Skeletal muscle tissue (tissue), 4 donors: ENCODE measurements around the gene PTPRN2. TPM values are rescaled to one million over a fixed set of nuclear protein-coding genes. Genes with fewer than 3 reads are reported as not detected.
"Not testable (repeated sequence)": the region's sequence is repeated elsewhere in the genome, so short reads cannot be mapped to it uniquely, and the experiment has no call there.

ENCODE experiments used
- H3K27ac ChIP-seq: one replicate; pipeline ENCODE4 v1.7.0; 2013; ENCODE audit warnings: mild to moderate bottlenecking, low read depth, low read length, inconsistent platforms
- H3K27me3 ChIP-seq, 3 donors: one replicate each; pipeline ENCODE4 v1.7.0; 2013; ENCODE audit warnings: low read length in 3 of 3; ENCODE audit not compliant: control insufficient read depth in 3 of 3, insufficient read depth in 3 of 3
- H3K36me3 ChIP-seq, 3 donors: one replicate each; pipeline ENCODE4 v1.7.0; 2013; ENCODE audit warnings: low read length in 3 of 3; ENCODE audit not compliant: control insufficient read depth in 3 of 3, insufficient read depth in 3 of 3
- H3K4me1 ChIP-seq, 3 donors: one replicate each; pipeline ENCODE4 v1.7.0; 2013; ENCODE audit warnings: low read length in 3 of 3, mild to moderate bottlenecking in 3 of 3; ENCODE audit not compliant: control insufficient read depth in 3 of 3, insufficient read depth in 3 of 3
- H3K4me3 ChIP-seq, 3 donors: one replicate each; pipeline ENCODE4 v1.7.0; 2013; ENCODE audit warnings: low read length in 3 of 3
- H3K9ac ChIP-seq, 3 donors: one replicate each; pipeline ENCODE4 v1.7.0; 2013; ENCODE audit warnings: low read length in 3 of 3, mild to moderate bottlenecking in 3 of 3, moderate library complexity in 2 of 3, low read depth in 1 of 3
- H3K9me3 ChIP-seq, 3 donors: one replicate each; pipeline ENCODE4 v1.7.0; 2013; ENCODE audit warnings: low read length in 3 of 3; ENCODE audit not compliant: control insufficient read depth in 3 of 3
- total RNA-seq: library from RNA; depleted of rRNA; stranded (reverse); fragments of >200 nt; gene quantifications from one replicate; pipeline ENCODE4 v1.2.3, GENCODE V29; 2014
- donor health status: Osteomylitis.

The PTPRN2 gene
- total RNA-seq, 1 donor from 2014 or later = 1.6 TPM

GRCh38 chr7:158043551-158044481, 543.8 kb downstream of the PTPRN2 start:
- Histone ChIP-seq H3K27me3 (peaks cover 0 to 4% (median 0%) of the 10 kb centered on the region in 3 donors), H3K27ac (no peak overlapping the region), H3K9ac (no peak overlapping the region), H3K4me1 (no peaks in the 10 kb centered on the region), H3K9me3 (peaks cover 4 to 7% (median 5%) of the 10 kb centered on the region in 3 donors), H3K4me3 (no peak overlapping the region), H3K36me3 (no peaks in the 10 kb centered on the region)

GRCh38 chr7:158042156-158042880, 545.3 kb downstream of the PTPRN2 start:
- Histone ChIP-seq H3K9me3 (peaks cover under 1 to 7% (median 5%) of the 10 kb centered on the region in 3 donors), H3K4me1 (no peaks in the 10 kb centered on the region), H3K27me3 (peaks cover 0 to 4% (median 0%) of the 10 kb centered on the region in 3 donors), H3K4me3 (no peak overlapping the region), H3K9ac (no peak overlapping the region), H3K27ac (no peak overlapping the region), H3K36me3 (no peaks in the 10 kb centered on the region)

GRCh38 chr7:158040199-158040598, 547.4 kb downstream of the PTPRN2 start:
- no peak overlapping the region for H3K9ac ChIP-seq
- H3K4me3 ChIP-seq = no peak overlapping the region
- H3K9me3 ChIP-seq = peaks cover 0 to 10% (median 7%) of the 10 kb centered on the region in 3 donors
- H3K4me1 ChIP-seq = no peaks in the 10 kb centered on the region
- H3K36me3 ChIP-seq = no peaks in the 10 kb centered on the region
- H3K27ac ChIP-seq = no peak overlapping the region
- H3K27me3 ChIP-seq = no peaks in the 10 kb centered on the region

GRCh38 chr7:158039270-158039669, 548.4 kb downstream of the PTPRN2 start:
- no peaks in the 10 kb centered on the region for H3K27me3 ChIP-seq
- peaks cover 0 to 10% (median 7%) of the 10 kb centered on the region in 3 donors for H3K9me3 ChIP-seq
- no peaks in the 10 kb centered on the region for H3K36me3 ChIP-seq
- no peak overlapping the region for H3K9ac ChIP-seq
- no peak overlapping the region for H3K27ac ChIP-seq
- H3K4me3 ChIP-seq = no peak overlapping the region
- H3K4me1 ChIP-seq = no peaks in the 10 kb centered on the region

GRCh38 chr7:158037211-158037610, 550.4 kb downstream of the PTPRN2 start:
- Histone ChIP-seq H3K36me3 (no peaks in the 10 kb centered on the region), H3K27me3 (peaks cover 0 to 2% (median 0%) of the 10 kb centered on the region in 3 donors), H3K9ac (no peak overlapping the region), H3K4me1 (no peaks in the 10 kb centered on the region), H3K9me3 (peaks cover 0 to 10% (median 7%) of the 10 kb centered on the region in 3 donors), H3K27ac (no peak overlapping the region), H3K4me3 (no peak overlapping the region)

GRCh38 chr7:158035343-158035742, 552.3 kb downstream of the PTPRN2 start:
- H3K27ac ChIP-seq = no peak overlapping the region
- no peaks in the 10 kb centered on the region for H3K4me1 ChIP-seq
- H3K4me3 ChIP-seq = no peak overlapping the region
- H3K9ac ChIP-seq = no peak overlapping the region
- no peaks in the 10 kb centered on the region for H3K36me3 ChIP-seq
- peaks cover 0 to 2% (median 0%) of the 10 kb centered on the region in 3 donors for H3K27me3 ChIP-seq
- peaks cover 0 to 10% (median 7%) of the 10 kb centered on the region in 3 donors for H3K9me3 ChIP-seq

GRCh38 chr7:158034571-158034970, 553.1 kb downstream of the PTPRN2 start:
- Histone ChIP-seq H3K4me3 (no peak overlapping the region), H3K9me3 (peaks cover 0 to 10% (median 4%) of the 10 kb centered on the region in 3 donors), H3K27me3 (peaks cover 0 to 2% (median 0%) of the 10 kb centered on the region in 3 donors), H3K4me1 (no peaks in the 10 kb centered on the region), H3K27ac (no peak overlapping the region), H3K9ac (no peak overlapping the region), H3K36me3 (no peaks in the 10 kb centered on the region)

GRCh38 chr7:158033925-158034324, 553.7 kb downstream of the PTPRN2 start:
- not testable (repeated sequence) for H3K36me3 ChIP-seq, H3K9ac ChIP-seq, H3K27ac ChIP-seq, H3K27me3 ChIP-seq, H3K4me3 ChIP-seq, H3K9me3 ChIP-seq, H3K4me1 ChIP-seq

GRCh38 chr7:158033196-158033595, 554.4 kb downstream of the PTPRN2 start:
- H3K27me3 ChIP-seq = peaks cover 0 to 4% (median 0%) of the 10 kb centered on the region in 3 donors
- H3K9me3 ChIP-seq = peaks cover 0 to 6% (median 0%) of the 10 kb centered on the region in 3 donors
- H3K4me3 ChIP-seq = no peak overlapping the region
- H3K27ac ChIP-seq = no peak overlapping the region
- no peak overlapping the region for H3K9ac ChIP-seq
- no peaks in the 10 kb centered on the region for H3K4me1 ChIP-seq
- H3K36me3 ChIP-seq = no peaks in the 10 kb centered on the region
